Activated T-helper 2 cell treated with anti-CD3 and anti-CD28 coated beads, Interferon-gamma antibody, Interleukin-2, Interleukin-4, amounts not matched to agents 10 μg/mL and 5 μg/mL and 100 μg/mL, durations not matched to agents 14 hours and 24 hours and 36 hours (primary cell): ENCODE measurements around the gene TMEM184B. TPM values are rescaled to one million over a fixed set of nuclear protein-coding genes. Genes with fewer than 3 reads are reported as not detected.
"Not testable (repeated sequence)": the region's sequence is repeated elsewhere in the genome, so short reads cannot be mapped to it uniquely, and the experiment has no call there.

Experiments
- DNase-seq: peaks from one replicate; pipeline ENCODE4 v3.0.0; 2021; ENCODE audit warnings: low spot score
- H3K27ac Mint-ChIP-seq: one replicate; pipeline ENCODE4 v1.8.0; 2021; ENCODE audit warnings: mixed read lengths
- H3K27me3 Mint-ChIP-seq: one replicate; pipeline ENCODE4 v1.8.0; 2021; ENCODE audit warnings: low read depth, mixed read lengths
- H3K36me3 Mint-ChIP-seq: one replicate; pipeline ENCODE4 v1.8.0; 2021; ENCODE audit warnings: low read depth, mixed read lengths
- H3K4me1 Mint-ChIP-seq: one replicate; pipeline ENCODE4 v1.8.0; 2021; ENCODE audit warnings: low read depth, mixed read lengths
- H3K4me3 Mint-ChIP-seq: one replicate; pipeline ENCODE4 v1.8.0; 2021; ENCODE audit warnings: low read depth, mild to moderate bottlenecking, moderate library complexity, mixed read lengths
- H3K9me3 Mint-ChIP-seq: one replicate; pipeline ENCODE4 v1.8.0; 2021; ENCODE audit warnings: mixed read lengths
- intact Hi-C: fragments of 100-400 bp; cut with micrococcal nuclease; formaldehyde crosslinking; loops from one replicate; pipeline ENCODE4 v1.15.1; 2023
- total RNA-seq: library from RNA; stranded (reverse); gene quantifications from 2 replicates; pipeline ENCODE4 v1.2.3, GENCODE V29; 2022

Gene TMEM184B
- total RNA-seq, 1 donor from 2014 or later, result 34.8 TPM

- H3K27ac Mint-ChIP-seq, H3K4me3 Mint-ChIP-seq, H3K4me1 Mint-ChIP-seq, H3K27me3 Mint-ChIP-seq, DNase-seq, intact Hi-C loops, H3K9me3 Mint-ChIP-seq: not testable (repeated sequence)
- H3K36me3 Mint-ChIP-seq, result peaks cover 10% of the 10 kb centered on the region
These were observed 39.0 kb downstream of the TMEM184B start for GRCh38 chr22:38233856-38234255.

GRCh38 chr22:38233427-38233826, 39.4 kb downstream of the TMEM184B start:
- intact Hi-C loops, result no loop called here

GRCh38 chr22:38232196-38232595, 40.6 kb downstream of the TMEM184B start:
- no peak overlapping the region for H3K27ac Mint-ChIP-seq
- H3K27me3 Mint-ChIP-seq, result no peaks in the 10 kb centered on the region
- no peak overlapping the region for H3K4me3 Mint-ChIP-seq
- intact Hi-C loops, result no loop called here
- H3K4me1 Mint-ChIP-seq, result no peaks in the 10 kb centered on the region
- H3K9me3 Mint-ChIP-seq, result no peaks in the 10 kb centered on the region
- H3K36me3 Mint-ChIP-seq, result peaks cover 13% of the 10 kb centered on the region
- no peak for DNase-seq

More at GRCh38 chr22:38233427-38233826, 39.4 kb downstream of the TMEM184B start:
- Mint-ChIP-seq H3K4me3 (no peak overlapping the region), H3K27me3 (no peaks in the 10 kb centered on the region), H3K4me1 (no peaks in the 10 kb centered on the region), H3K9me3 (no peaks in the 10 kb centered on the region), H3K36me3 (peaks cover 13% of the 10 kb centered on the region), H3K27ac (no peak overlapping the region)
- DNase-seq, result no peak

- peaks cover 11% of the 10 kb centered on the region for H3K36me3 Mint-ChIP-seq
- H3K9me3 Mint-ChIP-seq, result no peaks in the 10 kb centered on the region
- H3K4me3 Mint-ChIP-seq, result no peak overlapping the region
- intact Hi-C loops, result no loop called here
- H3K27ac Mint-ChIP-seq, result no peak overlapping the region
- H3K4me1 Mint-ChIP-seq, result no peaks in the 10 kb centered on the region
- DNase-seq, result no peak
- no peaks in the 10 kb centered on the region for H3K27me3 Mint-ChIP-seq
These were observed 41.9 kb downstream of the TMEM184B start for GRCh38 chr22:38230916-38231315.

- no peaks in the 10 kb centered on the region for H3K27me3 Mint-ChIP-seq
- H3K36me3 Mint-ChIP-seq, result peaks cover 11% of the 10 kb centered on the region
- intact Hi-C loops, result no loop called here
- H3K9me3 Mint-ChIP-seq, result no peaks in the 10 kb centered on the region
- no peak overlapping the region for H3K27ac Mint-ChIP-seq
- no peak for DNase-seq
- no peaks in the 10 kb centered on the region for H3K4me1 Mint-ChIP-seq
- H3K4me3 Mint-ChIP-seq, result no peak overlapping the region
These were observed 42.5 kb downstream of the TMEM184B start for GRCh38 chr22:38230108-38230825.

- H3K36me3 Mint-ChIP-seq, result peaks cover 11% of the 10 kb centered on the region
- H3K27ac Mint-ChIP-seq, result no peak overlapping the region
- intact Hi-C loops, result no loop called here
- H3K4me3 Mint-ChIP-seq, result no peak overlapping the region
- H3K27me3 Mint-ChIP-seq, result no peaks in the 10 kb centered on the region
- no peak for DNase-seq
- no peaks in the 10 kb centered on the region for H3K4me1 Mint-ChIP-seq
- no peaks in the 10 kb centered on the region for H3K9me3 Mint-ChIP-seq
These were observed 43.7 kb downstream of the TMEM184B start for GRCh38 chr22:38228873-38229740.

- Mint-ChIP-seq H3K4me1 (no peaks in the 10 kb centered on the region), H3K27ac (no peak overlapping the region), H3K4me3 (no peak overlapping the region), H3K27me3 (no peaks in the 10 kb centered on the region), H3K9me3 (no peaks in the 10 kb centered on the region), H3K36me3 (peaks cover 11% of the 10 kb centered on the region)
- no peak for DNase-seq
- intact Hi-C loops, result no loop called here
These were observed 44.4 kb downstream of the TMEM184B start for GRCh38 chr22:38228326-38228872.

- H3K4me3 Mint-ChIP-seq, result no peak overlapping the region
- H3K27ac Mint-ChIP-seq, result no peak overlapping the region
- DNase-seq, result no peak
- intact Hi-C loops, result no loop called here
- peaks cover 11% of the 10 kb centered on the region for H3K36me3 Mint-ChIP-seq
- H3K27me3 Mint-ChIP-seq, result no peaks in the 10 kb centered on the region
- no peaks in the 10 kb centered on the region for H3K9me3 Mint-ChIP-seq
- no peaks in the 10 kb centered on the region for H3K4me1 Mint-ChIP-seq
These were observed 45.8 kb downstream of the TMEM184B start for GRCh38 chr22:38226853-38227649.

GRCh38 chr22:38223289-38223960, 49.4 kb downstream of the TMEM184B start:
- H3K36me3 Mint-ChIP-seq, result no peaks in the 10 kb centered on the region
- DNase-seq, result no peak
- H3K27ac Mint-ChIP-seq, result no peak overlapping the region
- intact Hi-C loops, result no loop called here
- no peaks in the 10 kb centered on the region for H3K9me3 Mint-ChIP-seq
- H3K4me1 Mint-ChIP-seq, result peaks cover 7% of the 10 kb centered on the region
- no peaks in the 10 kb centered on the region for H3K27me3 Mint-ChIP-seq
- H3K4me3 Mint-ChIP-seq, result no peak overlapping the region

GRCh38 chr22:38222797-38223119, 50.1 kb downstream of the TMEM184B start:
- Mint-ChIP-seq H3K27ac (no peak overlapping the region), H3K36me3 (no peaks in the 10 kb centered on the region), H3K4me3 (no peak overlapping the region), H3K27me3 (no peaks in the 10 kb centered on the region), H3K9me3 (no peaks in the 10 kb centered on the region), H3K4me1 (peaks cover 12% of the 10 kb centered on the region)
- DNase-seq, result no peak
- intact Hi-C loops, result no loop called here

GRCh38 chr22:38221908-38222796, 50.7 kb downstream of the TMEM184B start:
- Mint-ChIP-seq H3K27me3 (no peaks in the 10 kb centered on the region), H3K4me3 (no peak overlapping the region), H3K27ac (no peak overlapping the region), H3K9me3 (no peaks in the 10 kb centered on the region), H3K36me3 (no peaks in the 10 kb centered on the region), H3K4me1 (peaks cover 12% of the 10 kb centered on the region)
- no peak for DNase-seq
- intact Hi-C loops, result no loop called here
